ENCODE results near the gene AACS. TPM values are rescaled to one million over a fixed set of nuclear protein-coding genes. Genes with fewer than 3 reads are reported as not detected.

Gene AACS
- total RNA-seq, 1 experiment from 2014 or later: 52.8 TPM

DNA sequence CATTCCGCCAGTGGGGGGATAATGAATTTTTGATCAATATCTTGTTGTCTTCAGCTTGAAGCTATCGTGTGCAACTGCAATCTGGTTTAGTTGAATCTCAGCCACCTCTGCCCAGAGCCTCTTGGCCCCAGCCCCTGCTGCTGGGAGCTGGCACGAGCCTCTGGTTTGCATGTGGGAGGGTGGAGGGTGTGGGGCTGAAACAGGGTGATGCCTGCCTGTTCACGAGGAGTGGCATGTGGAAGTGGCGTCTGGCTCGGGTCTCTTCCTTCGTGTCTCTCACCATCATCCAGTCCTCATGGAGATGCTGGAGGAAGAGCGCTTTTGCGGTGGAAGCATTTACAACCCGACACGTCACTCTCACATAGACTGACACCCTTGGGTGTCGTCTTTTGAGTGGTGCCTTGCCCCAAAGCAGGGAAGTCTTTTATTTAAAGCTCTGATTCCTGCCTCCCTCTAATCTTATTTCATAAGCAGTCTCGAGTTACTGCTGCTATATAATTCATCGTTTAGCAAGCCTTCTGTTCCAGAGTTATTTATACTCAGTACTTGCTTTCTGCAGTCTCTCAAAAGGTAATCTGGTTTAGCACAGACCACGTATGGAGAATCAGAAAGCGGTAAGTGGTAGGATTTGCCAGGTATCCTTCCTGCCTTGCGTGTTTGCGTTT is 64.5 kb downstream of the AACS start:
- Mint-ChIP-seq H3K4me1 (ENCODE audit: insufficient read depth, unreplicated experiment) (no peaks in the 10 kb centered on the region), H3K27ac (ENCODE audit: low read depth, unreplicated experiment) (no peak overlapping the region), H3K4me3 (ENCODE audit: unreplicated experiment) (no peak overlapping the region), H3K36me3 (ENCODE audit: insufficient read depth, unreplicated experiment) (peaks cover 63% of the 10 kb centered on the region), H3K9me3 (ENCODE audit: unreplicated experiment) (no peaks in the 10 kb centered on the region), H3K27me3 (ENCODE audit: insufficient read depth, unreplicated experiment) (no peaks in the 10 kb centered on the region)
- TF ChIP-seq, protein P1, sequence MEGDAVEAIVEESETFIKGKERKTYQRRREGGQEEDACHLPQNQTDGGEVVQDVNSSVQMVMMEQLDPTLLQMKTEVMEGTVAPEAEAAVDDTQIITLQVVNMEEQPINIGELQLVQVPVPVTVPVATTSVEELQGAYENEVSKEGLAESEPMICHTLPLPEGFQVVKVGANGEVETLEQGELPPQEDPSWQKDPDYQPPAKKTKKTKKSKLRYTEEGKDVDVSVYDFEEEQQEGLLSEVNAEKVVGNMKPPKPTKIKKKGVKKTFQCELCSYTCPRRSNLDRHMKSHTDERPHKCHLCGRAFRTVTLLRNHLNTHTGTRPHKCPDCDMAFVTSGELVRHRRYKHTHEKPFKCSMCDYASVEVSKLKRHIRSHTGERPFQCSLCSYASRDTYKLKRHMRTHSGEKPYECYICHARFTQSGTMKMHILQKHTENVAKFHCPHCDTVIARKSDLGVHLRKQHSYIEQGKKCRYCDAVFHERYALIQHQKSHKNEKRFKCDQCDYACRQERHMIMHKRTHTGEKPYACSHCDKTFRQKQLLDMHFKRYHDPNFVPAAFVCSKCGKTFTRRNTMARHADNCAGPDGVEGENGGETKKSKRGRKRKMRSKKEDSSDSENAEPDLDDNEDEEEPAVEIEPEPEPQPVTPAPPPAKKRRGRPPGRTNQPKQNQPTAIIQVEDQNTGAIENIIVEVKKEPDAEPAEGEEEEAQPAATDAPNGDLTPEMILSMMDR (IDR thresholded peaks at IDR 0.05; ENCODE audit: unreplicated experiment): no peak
- ChIA-PET CTCF (interaction anchor here (0.7 kb wide), 1 partner anchor 13 kb away, joined by 3 read pairs; no protein-coding TSS in a partner anchor), POLR2A (no interaction called here)
- no TSS peak for BruUV-seq (replicated peaks)
- intact Hi-C loops (cut with micrococcal nuclease): no loop called here
- DNase-seq (ENCODE audit: unreplicated experiment): no peak

DNA sequence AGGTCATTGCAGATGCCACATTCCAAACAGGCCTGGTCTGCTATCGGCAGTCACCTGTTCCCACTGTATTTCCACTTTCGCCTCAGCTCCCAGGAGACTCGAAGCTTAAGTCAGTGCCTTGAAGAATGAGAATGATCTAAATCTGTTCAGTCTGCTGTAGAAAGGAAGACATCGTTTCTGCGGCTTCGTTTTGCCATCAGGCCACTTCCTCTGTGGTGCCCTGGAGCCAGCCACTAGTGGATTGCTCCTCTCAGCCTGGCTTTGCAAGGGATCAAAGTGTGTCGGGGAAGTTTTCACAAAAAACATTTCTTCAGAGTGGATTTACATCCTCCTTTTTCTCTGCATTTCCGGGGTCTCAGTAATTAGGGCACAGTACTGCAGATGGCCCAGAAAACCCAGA is 66.7 kb downstream of the AACS start:
- BruUV-seq (replicated peaks): no TSS peak
- Mint-ChIP-seq H3K4me3 (ENCODE audit: unreplicated experiment) (no peak overlapping the region), H3K27me3 (ENCODE audit: insufficient read depth, unreplicated experiment) (no peaks in the 10 kb centered on the region), H3K27ac (ENCODE audit: low read depth, unreplicated experiment) (no peak overlapping the region), H3K9me3 (ENCODE audit: unreplicated experiment) (no peaks in the 10 kb centered on the region), H3K36me3 (ENCODE audit: insufficient read depth, unreplicated experiment) (peaks cover 47% of the 10 kb centered on the region), H3K4me1 (ENCODE audit: insufficient read depth, unreplicated experiment) (no peaks in the 10 kb centered on the region)
- no peak for DNase-seq (ENCODE audit: unreplicated experiment)
- intact Hi-C loops (cut with micrococcal nuclease): no loop called here
- TF ChIP-seq, protein P1 (IDR thresholded peaks at IDR 0.05; ENCODE audit: unreplicated experiment): no peak
- ChIA-PET CTCF (interaction anchor here (1.0 kb wide), 1 partner anchor 97 kb away, joined by 3 read pairs; no protein-coding TSS in a partner anchor), POLR2A (no interaction called here)

DNA sequence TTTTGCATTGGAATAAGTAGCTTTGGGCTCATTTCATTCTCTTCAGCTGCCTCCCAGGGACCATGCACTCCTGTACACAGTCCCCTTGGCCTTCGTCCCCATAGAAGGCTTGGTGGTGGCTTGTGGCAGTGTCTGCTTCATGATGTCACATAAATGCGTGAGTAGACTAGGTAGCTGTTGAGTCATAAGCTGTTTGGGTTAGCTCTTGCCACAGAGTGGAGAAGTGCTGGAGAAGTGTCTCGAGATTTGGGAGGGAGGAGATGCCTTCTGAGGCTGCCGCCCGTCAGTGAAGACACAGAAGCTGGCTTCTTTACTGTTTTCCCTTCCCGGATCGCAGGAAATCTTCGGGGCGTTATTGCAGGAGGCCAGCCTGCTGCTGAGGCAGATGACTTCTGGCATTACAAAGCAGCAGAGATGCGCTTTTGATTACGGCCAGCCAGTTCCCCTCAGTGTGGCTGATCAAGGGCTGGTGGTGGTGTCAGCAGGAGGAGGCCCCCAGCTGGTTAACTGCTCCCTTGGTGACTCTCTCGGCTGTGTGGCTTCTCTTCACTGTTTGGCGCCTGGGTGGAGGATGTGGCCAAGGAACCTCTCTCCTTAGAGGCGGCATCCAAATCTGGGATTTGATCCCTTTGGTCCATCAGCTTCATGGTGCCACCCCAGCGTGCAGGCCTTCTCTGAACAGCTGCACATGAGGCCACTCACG is 67.6 kb downstream of the AACS start:
- Mint-ChIP-seq H3K4me3 (ENCODE audit: unreplicated experiment) (no peak overlapping the region), H3K27ac (ENCODE audit: low read depth, unreplicated experiment) (peak overlapping the region; percentile 67), H3K9me3 (ENCODE audit: unreplicated experiment) (no peaks in the 10 kb centered on the region), H3K27me3 (ENCODE audit: insufficient read depth, unreplicated experiment) (no peaks in the 10 kb centered on the region), H3K4me1 (ENCODE audit: insufficient read depth, unreplicated experiment) (no peaks in the 10 kb centered on the region), H3K36me3 (ENCODE audit: insufficient read depth, unreplicated experiment) (peaks cover 42% of the 10 kb centered on the region)
- ChIA-PET CTCF (no interaction called here), POLR2A (no interaction called here)
- TF ChIP-seq, protein P1 (IDR thresholded peaks at IDR 0.05; ENCODE audit: unreplicated experiment): no peak
- intact Hi-C loops (cut with micrococcal nuclease): no loop called here
- no peak for DNase-seq (ENCODE audit: unreplicated experiment)
- no TSS peak for BruUV-seq (replicated peaks)

DNA sequence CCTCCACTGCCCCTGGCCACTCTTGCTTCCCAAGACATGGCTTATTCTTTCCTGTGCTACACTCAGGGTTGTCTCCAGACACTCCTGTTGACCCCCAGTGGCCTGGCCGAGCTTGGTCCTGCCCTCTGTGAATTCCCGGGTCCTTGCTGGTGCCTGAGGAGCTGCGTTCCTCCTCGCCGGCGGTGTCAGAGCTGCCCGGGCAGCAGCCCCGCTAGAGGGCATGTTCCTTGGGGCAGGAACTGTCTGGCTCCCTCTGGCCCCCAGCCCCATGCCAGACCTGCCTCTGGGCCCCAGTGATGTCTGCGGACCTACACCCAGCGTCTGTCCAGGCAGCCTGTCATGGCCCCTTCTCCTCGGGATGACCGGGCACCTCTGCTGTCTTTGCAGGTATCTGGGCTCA is 68.4 kb downstream of the AACS start:
- Mint-ChIP-seq H3K4me1 (ENCODE audit: insufficient read depth, unreplicated experiment) (no peaks in the 10 kb centered on the region), H3K4me3 (ENCODE audit: unreplicated experiment) (no peak overlapping the region), H3K27me3 (ENCODE audit: insufficient read depth, unreplicated experiment) (no peaks in the 10 kb centered on the region), H3K36me3 (ENCODE audit: insufficient read depth, unreplicated experiment) (peaks cover 44% of the 10 kb centered on the region), H3K27ac (ENCODE audit: low read depth, unreplicated experiment) (peak overlapping the region; percentile 67), H3K9me3 (ENCODE audit: unreplicated experiment) (no peaks in the 10 kb centered on the region)
- ChIA-PET CTCF (no interaction called here), POLR2A (no interaction called here)
- intact Hi-C loops (cut with micrococcal nuclease): no loop called here
- no peak for DNase-seq (ENCODE audit: unreplicated experiment)
- no TSS peak for BruUV-seq (replicated peaks)
- TF ChIP-seq, protein P1 (IDR thresholded peaks at IDR 0.05; ENCODE audit: unreplicated experiment): no peak
